Neural progenitor cell (in vitro differentiated cells): ENCODE measurements around the gene TET2.

Experiments used
- EZH2 ChIP-seq: fragments of 200-600 bp; sonication (generic); IDR thresholded peaks from 2 replicates; pipeline ENCODE4 v1.6.1; 2017; ENCODE audit warnings: antibody characterized with exemption, mild to moderate bottlenecking, moderate library complexity
- EZH2phosphoT487 ChIP-seq: fragments of 200-600 bp; sonication (generic); IDR thresholded peaks from 2 replicates; pipeline ENCODE4 v1.6.1; 2017; ENCODE audit warnings: antibody characterized with exemption
- TF ChIP-seq, protein P1 (sequence below): fragments of 200-600 bp; sonication (generic); IDR thresholded peaks from 2 replicates; pipeline ENCODE4 v1.5.1; 2017; ENCODE audit warnings: antibody characterized with exemption, mild to moderate bottlenecking

- TF ChIP-seq, protein P1, sequence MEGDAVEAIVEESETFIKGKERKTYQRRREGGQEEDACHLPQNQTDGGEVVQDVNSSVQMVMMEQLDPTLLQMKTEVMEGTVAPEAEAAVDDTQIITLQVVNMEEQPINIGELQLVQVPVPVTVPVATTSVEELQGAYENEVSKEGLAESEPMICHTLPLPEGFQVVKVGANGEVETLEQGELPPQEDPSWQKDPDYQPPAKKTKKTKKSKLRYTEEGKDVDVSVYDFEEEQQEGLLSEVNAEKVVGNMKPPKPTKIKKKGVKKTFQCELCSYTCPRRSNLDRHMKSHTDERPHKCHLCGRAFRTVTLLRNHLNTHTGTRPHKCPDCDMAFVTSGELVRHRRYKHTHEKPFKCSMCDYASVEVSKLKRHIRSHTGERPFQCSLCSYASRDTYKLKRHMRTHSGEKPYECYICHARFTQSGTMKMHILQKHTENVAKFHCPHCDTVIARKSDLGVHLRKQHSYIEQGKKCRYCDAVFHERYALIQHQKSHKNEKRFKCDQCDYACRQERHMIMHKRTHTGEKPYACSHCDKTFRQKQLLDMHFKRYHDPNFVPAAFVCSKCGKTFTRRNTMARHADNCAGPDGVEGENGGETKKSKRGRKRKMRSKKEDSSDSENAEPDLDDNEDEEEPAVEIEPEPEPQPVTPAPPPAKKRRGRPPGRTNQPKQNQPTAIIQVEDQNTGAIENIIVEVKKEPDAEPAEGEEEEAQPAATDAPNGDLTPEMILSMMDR = no peak
- TF ChIP-seq EZH2 (no peak), EZH2phosphoT487 (no peak)
These were observed 3.1 kb downstream of the TET2 start for GRCh38 chr4:105149771-105150170.
